HG03066 (cell line): Measurements from ENCODE around the gene MIAT.
"Not testable (repeated sequence)": the region's sequence is repeated elsewhere in the genome, so short reads cannot be mapped to it uniquely, and the experiment has no call there.

Source experiments
- ATAC-seq: cut with Tn5 transposase; IDR thresholded peaks from one replicate; pipeline ENCODE4 v1.9.1; 2021; ENCODE audit warnings: low read depth; ENCODE audit not compliant: unreplicated experiment

Gene MIAT

DNA sequence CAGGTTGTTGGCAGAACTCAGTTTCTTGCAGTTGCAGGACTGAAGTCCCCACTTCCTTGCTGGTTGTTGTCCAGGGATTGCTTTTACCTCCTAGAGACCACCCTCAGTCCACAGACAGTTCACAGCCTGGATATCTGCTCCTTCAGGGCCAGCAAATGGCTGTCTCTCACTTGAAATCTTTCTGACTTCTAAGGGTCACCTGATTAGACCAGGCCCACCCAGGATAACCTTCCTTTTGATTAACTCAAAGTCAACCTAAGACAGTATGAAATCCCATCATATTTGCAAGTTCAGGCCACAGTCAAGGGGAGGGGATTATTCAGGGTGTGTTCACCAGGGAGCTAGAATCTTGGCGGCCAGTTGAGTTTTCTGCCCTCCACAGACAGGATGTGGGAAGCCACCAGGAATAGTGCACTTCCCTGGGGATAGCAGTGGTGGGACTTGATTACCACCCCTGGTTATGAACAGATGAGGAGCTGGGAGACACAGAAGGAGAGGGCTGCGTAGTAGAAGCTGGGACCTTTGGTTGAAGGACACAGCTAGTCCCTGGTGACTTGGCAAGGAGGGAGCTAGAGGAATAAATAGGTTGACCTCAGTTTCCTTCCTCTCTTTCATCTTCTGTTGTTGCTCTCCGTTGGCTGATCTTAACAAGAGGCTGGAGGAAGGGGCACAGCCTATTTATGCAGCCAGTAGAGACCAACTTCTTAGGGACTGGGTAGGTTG lies 33.4 kb downstream of the MIAT start:
- no peak for ATAC-seq

DNA sequence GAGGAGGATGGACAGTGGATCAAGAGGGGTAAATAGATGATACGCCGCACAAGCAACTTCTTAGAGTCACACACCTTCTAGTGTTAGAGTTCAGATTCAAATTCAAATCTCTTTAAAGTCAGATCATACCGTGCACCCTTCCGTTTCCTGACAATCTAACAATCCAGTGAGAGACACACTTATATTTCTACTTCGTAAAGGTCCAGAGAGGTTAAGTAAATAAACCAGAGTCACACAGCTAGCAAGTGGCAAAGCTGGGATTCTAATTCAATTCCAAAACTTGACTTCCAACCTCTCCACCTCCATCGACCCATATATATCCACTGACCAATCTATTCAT lies 34.0 kb downstream of the MIAT start:
- ATAC-seq: no peak

DNA sequence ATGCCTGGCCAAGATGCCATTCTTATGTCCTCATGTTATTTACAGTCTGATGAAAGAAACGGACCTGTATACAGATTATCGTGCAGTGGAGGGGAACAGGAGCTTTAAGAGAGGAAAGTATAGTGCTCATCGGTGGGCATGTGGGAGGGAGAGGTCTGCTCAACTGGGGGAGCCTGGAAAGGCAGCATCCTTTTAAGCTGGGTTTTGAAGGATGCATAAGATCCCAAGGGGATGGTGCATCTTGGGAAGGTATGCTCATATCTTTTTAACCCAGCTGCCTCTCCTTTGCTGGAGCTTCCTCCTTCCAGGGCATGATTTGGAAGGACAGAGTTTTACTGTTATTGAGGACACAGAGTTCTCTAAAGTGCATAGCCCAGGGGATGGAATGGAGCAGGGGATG lies 34.8 kb downstream of the MIAT start:
- no peak for ATAC-seq

DNA sequence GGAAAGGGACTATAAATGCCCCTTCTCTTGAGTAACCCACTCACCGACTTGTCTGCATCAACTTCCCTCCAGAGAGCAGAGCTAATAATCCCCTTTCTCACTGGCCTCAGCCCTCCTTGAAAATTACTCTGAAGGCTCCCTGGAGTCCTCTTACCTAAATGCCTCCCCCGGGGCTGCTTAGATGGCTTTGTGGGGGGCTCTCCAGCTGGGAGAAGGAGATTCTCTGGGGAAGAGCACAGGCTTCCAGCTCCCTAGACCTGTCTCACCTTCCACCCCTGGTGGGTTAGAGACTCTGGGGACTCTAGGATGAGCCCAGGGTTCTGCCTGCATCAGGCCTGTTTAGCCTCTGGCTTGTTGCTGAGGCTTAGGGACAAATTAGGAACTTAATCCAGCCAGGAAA lies 39.8 kb downstream of the MIAT start:
- no peak for ATAC-seq

DNA sequence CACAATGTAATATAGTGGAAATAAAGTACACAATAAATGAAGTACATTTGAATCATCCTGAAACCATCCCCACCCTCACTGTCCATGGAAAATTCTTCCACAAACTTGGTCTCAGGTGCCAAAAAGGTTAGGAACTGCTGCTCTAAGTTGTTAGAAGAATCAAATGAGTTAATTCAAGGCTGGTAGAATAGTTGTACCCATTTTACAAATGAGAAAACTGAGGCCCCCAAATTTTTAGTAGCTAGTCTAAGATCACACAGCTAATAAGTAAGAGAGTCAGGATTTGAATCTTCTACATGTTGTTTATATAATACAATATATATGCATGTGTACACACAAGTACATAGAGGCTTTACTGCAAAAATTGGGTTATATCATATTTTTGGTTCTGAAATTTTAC lies 43.1 kb downstream of the MIAT start:
- no peak for ATAC-seq

DNA sequence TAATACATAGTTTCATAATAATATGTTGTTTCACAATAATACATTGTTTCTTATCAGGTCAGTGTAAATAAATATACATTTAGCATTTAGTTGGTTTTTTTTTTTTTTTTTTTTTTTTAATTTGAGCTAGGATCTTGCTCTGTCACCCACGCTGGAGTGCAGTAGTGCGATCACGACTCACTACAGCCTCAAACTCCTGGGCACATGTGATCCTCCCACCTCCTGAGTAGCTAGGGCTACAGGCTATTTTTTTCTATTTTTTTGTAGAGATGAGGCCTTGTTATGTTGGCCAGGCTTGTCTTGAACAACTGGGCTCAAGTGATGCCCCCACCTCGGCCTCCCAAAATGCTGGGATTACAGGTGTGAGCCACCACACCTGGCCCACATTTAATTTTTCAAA lies 43.5 kb downstream of the MIAT start:
- ATAC-seq: no peak

DNA sequence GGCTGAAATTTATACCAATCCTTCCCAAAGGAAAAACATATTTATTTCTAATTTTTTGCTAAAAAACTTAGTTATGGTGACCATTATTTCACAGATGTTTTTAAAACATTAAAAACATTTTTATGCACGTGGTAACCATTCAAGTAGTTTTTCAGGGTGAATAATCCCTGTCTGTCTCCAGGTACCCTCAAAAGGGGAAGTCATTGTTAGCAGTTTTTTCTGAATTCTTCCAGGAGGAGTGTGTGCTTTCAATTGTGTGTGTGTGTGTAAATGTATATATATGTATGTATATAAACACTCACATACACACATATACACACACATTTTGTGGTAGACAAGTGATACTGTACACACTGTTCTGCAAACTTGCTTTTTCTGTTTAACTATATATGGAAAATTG lies 43.9 kb downstream of the MIAT start:
- ATAC-seq: no peak

DNA sequence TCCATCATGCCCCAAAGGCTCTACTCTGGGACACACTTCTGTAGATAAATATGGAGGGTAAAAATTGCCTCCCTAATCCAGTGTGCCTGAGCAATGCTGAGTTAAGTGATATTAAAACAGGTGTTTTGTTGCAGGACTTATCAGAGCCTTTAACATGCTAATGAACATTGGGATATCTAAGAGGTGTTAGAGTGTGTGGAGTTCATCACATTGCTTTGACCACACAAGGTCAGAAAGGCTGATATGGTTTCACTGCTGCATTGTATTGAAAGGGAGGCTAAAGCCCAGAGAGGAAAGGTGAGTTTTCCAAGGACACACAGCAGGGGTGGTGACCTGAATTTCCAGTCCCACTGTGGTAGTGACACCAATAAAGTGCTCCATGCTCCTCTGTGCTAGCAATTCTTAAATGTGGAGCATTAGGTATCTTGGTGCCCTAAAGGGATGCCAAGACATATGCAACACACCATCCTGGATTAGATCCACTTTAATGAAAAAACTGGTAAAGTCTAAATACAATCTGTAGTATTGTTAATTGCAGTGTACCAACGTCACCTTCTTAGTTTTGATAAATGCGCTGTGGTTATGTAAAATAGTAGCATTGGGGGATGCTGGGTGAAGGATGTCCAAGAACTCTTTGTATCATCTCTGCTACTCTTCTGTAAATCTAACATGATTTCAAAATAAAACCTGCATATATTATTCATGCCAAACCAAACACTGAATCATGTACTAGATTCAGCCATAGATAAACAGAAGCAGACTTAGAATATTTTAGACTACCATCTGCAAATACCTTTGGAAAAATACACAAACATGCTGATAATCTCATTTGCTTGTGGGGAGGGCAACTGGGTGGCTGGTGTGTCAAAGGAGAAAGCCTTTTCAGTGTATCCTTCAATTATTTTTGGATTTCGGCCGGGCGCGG lies 45.8 kb downstream of the MIAT start:
- ATAC-seq: no peak

DNA sequence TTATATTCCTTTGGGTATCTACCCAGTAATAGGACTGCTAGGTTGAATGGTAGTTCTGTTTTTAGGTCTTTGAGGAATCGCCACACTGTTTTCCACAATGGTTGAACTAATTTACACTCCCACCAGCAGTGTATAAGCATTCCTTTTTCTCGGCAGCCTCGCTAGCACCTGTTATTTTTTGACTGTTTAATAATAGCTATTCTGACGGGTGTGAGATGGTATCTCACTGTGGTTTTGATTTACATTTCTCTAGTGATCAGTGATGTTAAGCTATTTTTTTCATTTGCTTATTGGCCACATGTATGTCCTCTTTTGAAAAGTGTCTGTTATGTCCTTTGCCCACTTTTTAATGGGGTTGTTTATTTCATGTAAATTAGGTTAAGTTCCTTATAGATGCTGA lies 48.0 kb downstream of the MIAT start:
- ATAC-seq: not testable (repeated sequence)

DNA sequence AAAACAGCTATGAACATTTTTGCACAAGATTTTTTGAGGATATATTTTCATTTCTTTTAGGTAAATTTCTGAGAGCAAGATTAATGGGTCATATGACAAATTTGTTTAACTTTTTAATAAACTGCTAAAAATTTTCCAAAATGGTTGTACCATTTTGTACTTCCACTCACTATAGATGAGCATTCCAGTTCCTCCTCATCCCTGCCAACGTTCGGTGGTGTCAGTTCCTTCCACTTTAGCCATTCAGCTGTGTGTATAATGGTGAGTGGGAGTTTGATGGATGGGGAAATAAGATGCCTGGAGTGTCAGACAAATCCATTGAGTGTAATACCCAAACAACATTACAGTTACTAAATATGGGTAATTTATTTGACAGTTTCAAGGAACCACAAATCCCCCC lies 49.7 kb downstream of the MIAT start:
- ATAC-seq: no peak

DNA sequence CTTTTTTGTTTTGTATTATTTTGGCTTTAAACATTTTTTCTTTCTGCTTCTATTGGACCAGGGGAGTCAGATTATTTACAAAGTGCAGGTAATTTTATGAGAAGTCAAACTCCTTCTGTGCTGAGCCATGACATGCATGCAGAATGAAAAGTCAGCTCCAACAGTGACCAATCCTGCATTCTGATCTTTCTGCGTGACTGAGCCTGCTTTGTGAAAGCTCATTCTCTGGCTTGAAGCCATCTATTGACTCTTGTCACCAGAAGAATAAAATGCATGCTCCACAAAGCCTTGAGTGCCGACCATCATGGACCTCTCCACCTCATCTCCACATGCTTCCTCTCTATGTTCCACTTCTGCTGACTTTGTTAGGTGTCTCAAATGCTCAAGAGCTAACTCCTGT lies 50.2 kb downstream of the MIAT start:
- ATAC-seq: no peak

DNA sequence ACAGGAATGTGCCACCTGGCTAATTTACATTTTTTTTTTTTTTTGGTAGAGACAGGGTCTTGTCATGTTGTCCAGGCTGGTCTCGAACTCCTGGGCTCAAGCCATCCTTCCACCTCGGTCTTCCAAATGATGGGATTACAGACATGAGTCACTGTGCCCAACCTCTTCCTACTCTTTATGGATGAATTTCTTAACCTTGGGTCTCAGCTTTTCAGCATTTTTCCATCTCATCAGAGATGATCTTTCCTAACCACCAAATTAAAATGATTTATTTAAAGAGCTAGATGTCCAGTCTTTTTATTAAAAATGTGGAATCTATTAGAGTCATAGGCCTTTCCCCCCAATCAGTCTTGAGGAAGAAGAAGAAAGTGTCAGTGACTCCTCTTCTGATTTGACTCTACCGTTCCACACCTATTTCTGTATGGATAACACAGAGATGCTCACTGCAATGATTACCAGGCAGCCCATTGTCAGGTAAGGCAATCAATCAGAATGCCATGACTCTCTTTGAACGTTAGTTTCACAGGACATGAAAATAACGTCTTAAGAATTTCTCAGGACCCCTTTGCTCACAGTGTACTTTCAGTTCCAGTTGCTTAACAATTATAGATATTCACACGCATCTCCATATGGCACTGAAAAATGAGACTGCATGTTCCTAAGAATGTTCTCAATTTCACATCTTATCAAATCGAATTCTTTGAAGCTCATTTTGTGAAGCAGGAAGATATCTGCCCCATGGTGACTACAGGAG lies 51.0 kb downstream of the MIAT start:
- no peak for ATAC-seq

DNA sequence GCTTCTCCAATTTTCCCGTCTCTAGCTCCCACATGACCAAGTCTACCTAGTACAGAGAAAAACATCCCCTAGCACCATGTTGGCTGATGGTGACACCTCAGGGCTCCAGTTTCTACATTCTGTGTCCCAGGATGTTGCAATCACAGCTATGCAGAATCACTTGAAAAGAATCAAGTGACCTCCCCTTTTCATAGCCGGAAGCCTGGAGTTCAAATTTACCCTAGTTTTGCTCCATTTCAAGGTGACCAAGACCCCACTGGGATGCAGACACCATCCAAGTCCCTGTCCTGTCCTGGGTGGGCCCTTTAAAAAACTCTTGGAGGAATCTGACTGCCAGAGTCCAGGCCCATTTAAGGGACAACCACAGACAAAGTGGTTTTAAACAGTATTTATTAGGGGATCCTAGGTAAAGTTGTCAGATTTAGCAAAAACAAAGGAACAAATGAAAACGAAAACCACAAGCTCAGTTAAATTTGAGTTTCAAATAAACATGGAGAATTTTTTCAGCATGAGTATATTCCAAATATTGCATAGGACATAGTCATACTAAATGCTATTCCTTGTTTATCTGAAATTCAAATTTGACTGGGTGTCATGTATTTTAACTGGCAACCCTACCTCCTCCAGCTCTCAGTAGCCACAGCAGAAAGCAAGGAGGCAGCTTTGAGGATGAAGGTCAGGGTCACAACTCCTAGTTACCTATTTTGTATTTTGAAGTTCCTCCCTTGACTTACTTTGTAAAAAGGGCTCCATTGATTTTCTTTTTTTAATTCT lies 52.4 kb downstream of the MIAT start:
- no peak for ATAC-seq

DNA sequence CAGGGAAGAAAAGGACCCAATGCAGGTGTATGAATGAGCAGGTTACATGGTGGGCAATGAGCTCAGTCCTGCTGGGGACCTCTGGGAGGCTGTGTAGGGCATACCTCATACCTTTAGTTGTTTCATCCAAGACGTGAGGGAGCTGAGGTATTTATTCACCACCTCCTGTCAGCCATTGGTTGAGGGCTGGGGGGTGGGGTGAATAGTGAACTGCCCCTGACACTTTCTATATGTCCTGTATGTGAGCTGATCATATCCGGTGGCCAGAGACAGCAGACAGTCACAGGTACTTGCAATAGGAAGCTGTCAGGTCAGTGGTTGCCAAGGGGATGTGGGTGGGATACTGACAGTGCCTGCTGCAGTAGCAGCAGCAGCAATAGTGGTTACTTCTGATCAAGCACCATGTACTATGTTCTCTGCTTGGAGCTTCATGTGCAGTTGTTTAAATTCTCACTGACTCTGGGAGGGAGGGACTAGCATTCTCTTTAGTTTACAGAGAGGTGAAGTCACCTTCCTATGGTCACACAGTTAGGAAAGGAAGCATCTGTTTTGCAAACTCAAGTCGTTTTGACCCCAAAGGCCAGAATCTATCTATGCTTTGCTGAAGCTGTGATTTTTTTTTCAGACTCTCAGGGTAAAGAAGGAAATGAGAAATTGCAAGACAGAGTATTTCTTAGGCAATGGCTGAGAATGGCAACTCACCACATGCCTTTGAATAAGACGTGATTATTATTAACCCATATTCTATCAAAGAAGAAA lies 54.0 kb downstream of the MIAT start:
- no peak for ATAC-seq

DNA sequence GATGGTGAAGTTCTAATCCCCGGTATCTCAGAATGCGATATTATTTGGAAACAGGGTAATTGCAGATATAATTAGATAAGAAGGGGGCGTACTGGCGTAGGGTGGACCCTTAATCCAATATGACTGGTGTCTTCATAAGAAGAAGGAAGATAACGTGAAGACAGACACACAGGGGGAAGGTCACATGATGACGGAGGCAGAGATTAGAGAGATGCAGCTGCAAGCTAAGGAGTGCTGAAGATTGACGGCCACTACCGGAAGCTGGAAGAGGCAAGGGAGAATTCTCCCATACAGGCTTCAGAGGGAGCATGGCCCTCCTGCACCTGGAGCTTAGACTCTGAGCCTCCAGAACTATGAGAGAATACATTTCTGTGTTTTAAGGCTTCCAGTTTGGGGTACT lies 54.8 kb downstream of the MIAT start:
- no peak for ATAC-seq

DNA sequence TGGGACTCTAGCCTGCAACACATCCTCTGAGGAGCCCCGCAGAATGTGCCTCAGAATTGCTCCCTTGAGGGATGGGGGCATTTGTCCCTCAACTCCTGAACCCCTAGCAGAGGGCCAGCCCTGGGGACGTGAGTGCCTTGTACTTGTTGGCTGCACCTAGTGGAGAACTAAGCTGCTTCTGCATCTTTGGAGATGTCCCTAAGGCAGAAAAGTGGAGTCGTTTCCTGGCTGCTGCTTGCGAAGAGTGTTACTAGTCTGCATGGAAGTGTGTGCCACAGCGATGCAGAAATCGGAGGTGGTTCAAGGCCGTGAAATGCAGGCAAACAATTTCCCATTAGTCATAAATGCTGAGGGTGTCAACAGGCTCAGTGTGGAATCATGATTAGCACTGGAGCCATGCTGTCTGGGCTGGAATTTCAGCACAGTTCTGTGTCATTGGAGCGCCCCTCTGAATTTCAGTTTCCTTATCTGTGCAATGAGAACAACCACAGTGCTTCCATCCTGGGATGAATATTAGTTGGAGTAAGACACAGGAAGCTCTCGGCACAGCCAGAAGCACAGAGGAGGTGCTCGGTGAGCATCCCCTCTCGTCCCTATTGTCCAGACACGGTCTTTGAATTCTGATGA lies 56.5 kb downstream of the MIAT start:
- no peak for ATAC-seq

DNA sequence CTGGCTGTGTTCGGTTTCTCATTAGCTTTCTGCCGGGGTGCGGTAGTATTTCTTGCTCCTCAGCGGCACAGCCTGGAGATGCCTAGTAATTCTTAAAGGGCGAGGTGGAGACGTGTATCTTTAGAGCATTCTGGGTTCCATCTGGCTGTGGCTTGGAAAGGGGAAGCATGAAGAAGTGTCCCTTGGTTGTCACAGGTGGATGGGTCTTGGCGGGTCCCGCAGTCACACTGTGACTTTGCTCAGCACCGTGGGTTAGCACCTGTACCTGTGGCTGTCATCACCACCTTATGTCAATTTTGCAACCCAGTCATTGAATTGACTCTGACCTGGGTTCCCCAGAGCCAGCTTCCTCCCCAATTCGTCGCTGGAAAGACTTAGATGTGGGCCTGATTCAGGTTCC lies 57.6 kb downstream of the MIAT start:
- ATAC-seq: no peak

DNA sequence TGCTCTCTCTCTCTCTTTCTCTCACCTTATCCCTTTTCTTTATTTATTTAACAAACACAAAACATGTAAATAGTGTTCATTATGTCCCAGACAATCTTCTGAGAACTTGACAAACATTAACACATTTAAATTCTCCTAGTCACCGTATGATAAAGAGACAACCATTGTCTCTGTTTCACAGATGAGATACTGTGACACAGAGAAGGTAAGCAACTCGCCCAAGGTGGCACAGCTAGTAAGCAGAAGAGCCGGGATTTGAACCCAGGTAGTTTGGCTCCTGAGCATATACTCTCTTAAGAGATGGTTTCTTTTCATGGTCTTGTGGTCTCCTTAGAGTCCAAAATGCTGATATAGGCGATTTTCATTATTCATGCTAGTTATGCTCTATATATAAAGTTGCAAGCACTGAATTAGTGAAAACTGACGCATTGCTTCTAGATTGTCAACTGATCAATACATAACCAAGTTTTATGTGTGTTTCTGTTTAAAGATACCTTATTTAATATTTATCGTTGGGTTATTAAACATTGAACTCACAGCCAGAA lies 58.1 kb downstream of the MIAT start:
- ATAC-seq: no peak

DNA sequence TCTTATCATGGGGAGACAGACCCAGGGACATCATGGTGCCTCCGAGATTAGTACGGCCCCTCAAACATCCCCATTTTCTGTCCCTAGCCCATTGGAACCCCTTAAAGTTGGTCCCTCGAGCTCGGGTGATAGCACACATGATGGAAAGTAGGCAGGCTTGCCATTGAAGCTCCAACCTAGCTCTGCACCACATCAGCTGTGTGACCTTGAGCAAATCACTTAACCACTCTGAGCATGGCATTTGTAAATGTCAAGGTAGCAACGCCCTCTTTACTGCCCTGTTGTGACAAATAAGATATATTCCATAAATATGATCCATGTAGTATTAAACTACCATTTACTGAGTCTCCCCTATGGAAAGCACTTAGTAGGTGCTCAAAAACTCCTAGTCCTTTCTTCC lies 61.1 kb downstream of the MIAT start:
- no peak for ATAC-seq
